Neural cell (in vitro differentiated cells): ENCODE measurements around the gene FSTL5. TPM values are rescaled to one million over a fixed set of nuclear protein-coding genes. Genes with fewer than 3 reads are reported as not detected.

Experiments used
- H2AFZ ChIP-seq: fragments of 200-600, 300-800 bp; sonication (generic), shearing (Covaris generic); 2 replicates; pipeline ENCODE4 v1.6.0; 2014; ENCODE audit warnings: low read depth, mild to moderate bottlenecking, antibody characterized with exemption, low read length, moderate library complexity
- H3F3A ChIP-seq: fragments of 200-600 bp; shearing (Covaris generic); 2 replicates; pipeline ENCODE4 v1.6.1; 2016; ENCODE audit warnings: mild to moderate bottlenecking, moderate library complexity, mixed read lengths, antibody characterized with exemption, low read length; ENCODE audit not compliant: insufficient read depth, poor library complexity, severe bottlenecking
- H3K27ac ChIP-seq: fragments of 200-600, 300-800 bp; sonication (generic), shearing (Covaris generic); 2 replicates; pipeline ENCODE4 v1.5.1; 2014; ENCODE audit warnings: mild to moderate bottlenecking, low read length, moderate library complexity
- H3K27me3 ChIP-seq: fragments of 300-800, 200-600 bp; sonication (generic), shearing (Covaris generic); 2 replicates; pipeline ENCODE4 v1.6.0; 2014; ENCODE audit warnings: mild to moderate bottlenecking, low read depth, low read length, moderate library complexity; ENCODE audit not compliant: insufficient read depth
- H3K36me3 ChIP-seq: fragments of 300-800, 200-600 bp; sonication (generic), shearing (Covaris generic); 2 replicates; pipeline ENCODE4 v1.5.1; 2014; ENCODE audit warnings: mild to moderate bottlenecking, antibody characterized with exemption, low read length, moderate library complexity; ENCODE audit not compliant: insufficient read depth
- H3K4me2 ChIP-seq: fragments of 300-800, 200-600 bp; sonication (generic), shearing (Covaris generic); 2 replicates; pipeline ENCODE4 v1.6.0; 2014; ENCODE audit warnings: mild to moderate bottlenecking, low read length
- H3K4me3 ChIP-seq: fragments of 300-800, 200-600 bp; sonication (generic), shearing (Covaris generic); 2 replicates; pipeline ENCODE4 v1.5.1; 2014; ENCODE audit warnings: mild to moderate bottlenecking, low read length, moderate library complexity
- H3K79me2 ChIP-seq: fragments of 200-600 bp; shearing (Covaris generic); replicated peaks from 2 replicates; pipeline ENCODE4 v1.6.0; 2014; ENCODE audit warnings: mild to moderate bottlenecking, low read length, moderate library complexity; ENCODE audit not compliant: insufficient read depth
- H3K9ac ChIP-seq: fragments of 300-800, 200-600 bp; sonication (generic), shearing (Covaris generic); 2 replicates; pipeline ENCODE4 v1.6.1; 2016; ENCODE audit warnings: mild to moderate bottlenecking, low read length, mixed read lengths
- H3K9me2 ChIP-seq: fragments of 200-600 bp; shearing (Covaris generic); 2 replicates; pipeline ENCODE4 v1.6.1; 2016; ENCODE audit warnings: mild to moderate bottlenecking, low read length, mixed read lengths; ENCODE audit not compliant: insufficient read depth
- H3K9me3 ChIP-seq: fragments of 200-600, 300-800 bp; sonication (generic), shearing (Covaris generic); 2 replicates; pipeline ENCODE4 v1.6.1; 2016; ENCODE audit warnings: mild to moderate bottlenecking, mixed run types, low read length, moderate library complexity, mixed read lengths
- H4K20me1 ChIP-seq: fragments of 200-600 bp; shearing (Covaris generic); 2 replicates; pipeline ENCODE4 v1.6.1; 2016; ENCODE audit warnings: mild to moderate bottlenecking, mixed run types; ENCODE audit not compliant: insufficient read depth
- EP300 ChIP-seq: fragments of 450-650 bp; conservative IDR thresholded peaks from 2 replicates; pipeline ENCODE4 v1.6.1; 2014; ENCODE audit warnings: antibody characterized with exemption, mild to moderate bottlenecking, moderate library complexity; ENCODE audit not compliant: poor library complexity, severe bottlenecking
- EZH2 ChIP-seq: fragments of 200-600, 300-800 bp; shearing (Covaris generic), sonication (generic); IDR thresholded peaks from 2 replicates; pipeline ENCODE4 v1.6.1; 2014; ENCODE audit warnings: antibody characterized with exemption, low read length, borderline replicate concordance, mild to moderate bottlenecking; ENCODE audit not compliant: insufficient read depth, poor library complexity, severe bottlenecking
- MXI1 ChIP-seq: fragments of 450-650 bp; conservative IDR thresholded peaks from 2 replicates; pipeline ENCODE4 v1.6.1; 2014; ENCODE audit warnings: antibody characterized with exemption, mild to moderate bottlenecking; ENCODE audit not compliant: poor library complexity, severe bottlenecking
- POLR2AphosphoS5 ChIP-seq: IDR thresholded peaks from 2 replicates; pipeline ENCODE4 v1.6.1; 2012
- RAD21 ChIP-seq: fragments of 450-650 bp; conservative IDR thresholded peaks from 2 replicates; pipeline ENCODE4 v1.6.1; 2014; ENCODE audit warnings: antibody characterized with exemption, mild to moderate bottlenecking, moderate library complexity
- SMC3 ChIP-seq: fragments of 450-650 bp; conservative IDR thresholded peaks from 2 replicates; pipeline ENCODE4 v1.6.1; 2014; ENCODE audit warnings: antibody characterized with exemption, mild to moderate bottlenecking, moderate library complexity; ENCODE audit not compliant: poor library complexity
- TAF1 ChIP-seq: IDR thresholded peaks from 2 replicates; pipeline ENCODE4 v1.6.1; 2012; ENCODE audit warnings: low read depth
- polyA plus RNA-seq: library from polyadenylated mRNA; depleted of rRNA; stranded (reverse); fragments of >200 nt; gene quantifications from 2 replicates; pipeline ENCODE4 v1.2.3, GENCODE V29; 2014
- TF ChIP-seq, protein P1 (sequence below): IDR thresholded peaks from 2 replicates; pipeline ENCODE4 v1.6.1; 2012; ENCODE audit warnings: borderline replicate concordance
- TF ChIP-seq, protein P2 (sequence below): fragments of 450-650 bp; IDR thresholded peaks from 2 replicates; pipeline ENCODE4 v1.5.1; 2014; ENCODE audit warnings: antibody characterized with exemption, mild to moderate bottlenecking, moderate library complexity; ENCODE audit not compliant: poor library complexity, severe bottlenecking

The FSTL5 gene
- polyA plus RNA-seq, 1 donor from 2014 or later, result 6.8 TPM

DNA sequence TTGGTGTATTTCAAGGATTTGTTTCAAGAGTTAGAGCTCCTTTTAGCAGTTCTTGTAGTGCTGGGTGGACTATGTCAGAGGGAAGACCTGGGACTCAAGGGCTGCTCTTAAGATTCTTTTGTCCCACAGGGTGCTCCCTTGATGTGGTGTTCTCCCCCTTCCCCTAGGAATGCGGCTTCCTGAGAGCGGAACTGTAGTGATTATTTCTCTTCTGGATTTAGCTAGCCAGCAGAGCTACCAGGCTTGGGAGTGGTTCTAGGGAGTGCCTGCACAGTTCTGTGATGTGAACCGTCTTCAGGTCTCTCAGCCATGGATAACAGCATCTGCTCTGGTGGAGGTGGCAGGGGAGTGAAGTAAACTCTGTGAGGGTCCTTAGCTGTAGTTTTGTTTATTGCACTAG, 336.8 kb downstream of the FSTL5 start:
- no peak for TF ChIP-seq POLR2AphosphoS5
- no peak for TF ChIP-seq EZH2
- TF ChIP-seq EP300, result no peak
- TF ChIP-seq, protein P1, sequence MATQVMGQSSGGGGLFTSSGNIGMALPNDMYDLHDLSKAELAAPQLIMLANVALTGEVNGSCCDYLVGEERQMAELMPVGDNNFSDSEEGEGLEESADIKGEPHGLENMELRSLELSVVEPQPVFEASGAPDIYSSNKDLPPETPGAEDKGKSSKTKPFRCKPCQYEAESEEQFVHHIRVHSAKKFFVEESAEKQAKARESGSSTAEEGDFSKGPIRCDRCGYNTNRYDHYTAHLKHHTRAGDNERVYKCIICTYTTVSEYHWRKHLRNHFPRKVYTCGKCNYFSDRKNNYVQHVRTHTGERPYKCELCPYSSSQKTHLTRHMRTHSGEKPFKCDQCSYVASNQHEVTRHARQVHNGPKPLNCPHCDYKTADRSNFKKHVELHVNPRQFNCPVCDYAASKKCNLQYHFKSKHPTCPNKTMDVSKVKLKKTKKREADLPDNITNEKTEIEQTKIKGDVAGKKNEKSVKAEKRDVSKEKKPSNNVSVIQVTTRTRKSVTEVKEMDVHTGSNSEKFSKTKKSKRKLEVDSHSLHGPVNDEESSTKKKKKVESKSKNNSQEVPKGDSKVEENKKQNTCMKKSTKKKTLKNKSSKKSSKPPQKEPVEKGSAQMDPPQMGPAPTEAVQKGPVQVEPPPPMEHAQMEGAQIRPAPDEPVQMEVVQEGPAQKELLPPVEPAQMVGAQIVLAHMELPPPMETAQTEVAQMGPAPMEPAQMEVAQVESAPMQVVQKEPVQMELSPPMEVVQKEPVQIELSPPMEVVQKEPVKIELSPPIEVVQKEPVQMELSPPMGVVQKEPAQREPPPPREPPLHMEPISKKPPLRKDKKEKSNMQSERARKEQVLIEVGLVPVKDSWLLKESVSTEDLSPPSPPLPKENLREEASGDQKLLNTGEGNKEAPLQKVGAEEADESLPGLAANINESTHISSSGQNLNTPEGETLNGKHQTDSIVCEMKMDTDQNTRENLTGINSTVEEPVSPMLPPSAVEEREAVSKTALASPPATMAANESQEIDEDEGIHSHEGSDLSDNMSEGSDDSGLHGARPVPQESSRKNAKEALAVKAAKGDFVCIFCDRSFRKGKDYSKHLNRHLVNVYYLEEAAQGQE, result no peak
- TF ChIP-seq MXI1, result no peak
- no peak for TF ChIP-seq SMC3
- no peak for TF ChIP-seq TAF1
- TF ChIP-seq, protein P2, sequence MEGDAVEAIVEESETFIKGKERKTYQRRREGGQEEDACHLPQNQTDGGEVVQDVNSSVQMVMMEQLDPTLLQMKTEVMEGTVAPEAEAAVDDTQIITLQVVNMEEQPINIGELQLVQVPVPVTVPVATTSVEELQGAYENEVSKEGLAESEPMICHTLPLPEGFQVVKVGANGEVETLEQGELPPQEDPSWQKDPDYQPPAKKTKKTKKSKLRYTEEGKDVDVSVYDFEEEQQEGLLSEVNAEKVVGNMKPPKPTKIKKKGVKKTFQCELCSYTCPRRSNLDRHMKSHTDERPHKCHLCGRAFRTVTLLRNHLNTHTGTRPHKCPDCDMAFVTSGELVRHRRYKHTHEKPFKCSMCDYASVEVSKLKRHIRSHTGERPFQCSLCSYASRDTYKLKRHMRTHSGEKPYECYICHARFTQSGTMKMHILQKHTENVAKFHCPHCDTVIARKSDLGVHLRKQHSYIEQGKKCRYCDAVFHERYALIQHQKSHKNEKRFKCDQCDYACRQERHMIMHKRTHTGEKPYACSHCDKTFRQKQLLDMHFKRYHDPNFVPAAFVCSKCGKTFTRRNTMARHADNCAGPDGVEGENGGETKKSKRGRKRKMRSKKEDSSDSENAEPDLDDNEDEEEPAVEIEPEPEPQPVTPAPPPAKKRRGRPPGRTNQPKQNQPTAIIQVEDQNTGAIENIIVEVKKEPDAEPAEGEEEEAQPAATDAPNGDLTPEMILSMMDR, result no peak
- no peak for TF ChIP-seq RAD21
- no peaks in the 10 kb centered on the region for H3K79me2 ChIP-seq
- no peaks in the 10 kb centered on the region for H4K20me1 ChIP-seq
- H3K9ac ChIP-seq, result no peak overlapping the region
- H3F3A ChIP-seq, result no peaks in the 10 kb centered on the region
- no peak overlapping the region for H3K27ac ChIP-seq
- H3K4me3 ChIP-seq, result no peak overlapping the region
- H3K36me3 ChIP-seq, result no peaks in the 10 kb centered on the region
- H3K9me2 ChIP-seq, result no peaks in the 10 kb centered on the region
- no peaks in the 10 kb centered on the region for H3K27me3 ChIP-seq
- no peak overlapping the region for H3K4me2 ChIP-seq
- H2AFZ ChIP-seq, result no peak overlapping the region
- H3K9me3 ChIP-seq, result no peaks in the 10 kb centered on the region

DNA sequence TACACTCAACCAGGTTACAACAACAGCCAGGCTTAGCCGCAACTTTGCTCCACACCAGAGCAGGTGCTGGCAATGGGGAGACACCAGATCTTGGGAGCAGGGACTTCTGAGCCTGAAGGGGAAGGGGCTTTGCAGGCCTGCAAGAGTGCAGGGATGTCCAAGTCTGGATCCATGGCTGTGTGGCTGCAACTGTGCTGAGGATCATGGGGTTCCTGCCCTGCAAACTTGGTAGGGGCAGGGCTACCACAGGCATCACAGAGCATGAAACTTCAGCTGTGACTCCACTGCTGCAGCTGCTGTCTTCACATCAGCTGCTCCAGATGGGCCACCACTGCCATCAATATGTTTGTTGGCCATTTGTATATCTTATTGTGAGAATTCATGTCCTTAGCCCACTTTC, 340.4 kb downstream of the FSTL5 start:
- no peak for TF ChIP-seq EZH2
- TF ChIP-seq MXI1, result no peak
- TF ChIP-seq, protein P1, result no peak
- no peak for TF ChIP-seq RAD21
- TF ChIP-seq SMC3, result no peak
- TF ChIP-seq POLR2AphosphoS5, result no peak
- TF ChIP-seq TAF1, result no peak
- no peak for TF ChIP-seq EP300
- TF ChIP-seq, protein P2, result no peak
- Histone ChIP-seq H2AFZ (no peak overlapping the region), H3K9ac (no peak overlapping the region), H3K4me2 (no peak overlapping the region), H3K9me3 (no peaks in the 10 kb centered on the region), H3K79me2 (no peaks in the 10 kb centered on the region), H3K27ac (no peak overlapping the region), H3K9me2 (no peaks in the 10 kb centered on the region), H3K36me3 (no peaks in the 10 kb centered on the region), H4K20me1 (no peaks in the 10 kb centered on the region), H3K4me3 (no peak overlapping the region), H3F3A (no peaks in the 10 kb centered on the region), H3K27me3 (no peaks in the 10 kb centered on the region)
